B cell (primary cell): ENCODE results near the gene SIK3.

Experiments
- EZH2 ChIP-seq: IDR thresholded peaks from 2 replicates; pipeline ENCODE4 v1.6.1; 2012; ENCODE audit warnings: borderline replicate concordance, low read depth, mild to moderate bottlenecking, moderate library complexity, low read length; ENCODE audit not compliant: insufficient read depth, poor library complexity, severe bottlenecking
- TF ChIP-seq, protein P1 (sequence below): fragments of 200-600 bp; IDR thresholded peaks from one replicate; pipeline ENCODE4 v1.8.0; 2022; ENCODE audit warnings: antibody characterized with exemption, mild to moderate bottlenecking

DNA sequence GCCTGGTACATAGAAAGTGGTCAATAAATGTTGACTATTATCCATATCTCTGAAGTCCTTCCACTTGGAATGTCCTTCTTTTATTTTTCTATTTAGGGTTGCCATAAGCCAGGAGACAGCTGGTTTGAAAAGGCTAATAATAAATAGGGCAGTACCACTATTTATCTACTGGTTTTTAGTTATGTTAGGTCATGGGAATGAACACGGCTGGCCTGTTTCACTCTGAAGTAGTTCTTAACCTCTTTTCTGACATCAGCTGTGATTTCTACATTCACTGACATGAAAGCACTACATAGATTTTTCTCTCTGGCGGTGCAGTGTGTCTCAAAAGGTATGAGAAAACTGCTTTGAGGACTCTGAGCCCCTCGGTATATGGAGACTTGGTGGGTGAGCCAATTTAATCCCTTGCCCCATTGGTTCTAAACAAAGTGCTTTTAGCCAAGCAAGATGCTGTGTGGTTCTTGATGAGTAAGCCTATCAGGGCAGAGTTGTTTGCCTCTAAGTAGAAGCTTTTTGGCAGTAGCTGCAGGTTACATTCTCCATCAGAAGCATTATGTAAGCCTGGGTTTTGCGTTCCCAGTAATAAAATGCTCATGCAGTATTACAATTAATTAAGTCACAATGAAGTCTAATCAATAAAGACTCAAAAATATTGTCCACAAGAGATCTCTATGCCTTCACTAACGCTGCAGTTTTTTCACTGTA lies 212.1 kb downstream of the SIK3 start:
- TF ChIP-seq EZH2, result no peak
- TF ChIP-seq, protein P1, sequence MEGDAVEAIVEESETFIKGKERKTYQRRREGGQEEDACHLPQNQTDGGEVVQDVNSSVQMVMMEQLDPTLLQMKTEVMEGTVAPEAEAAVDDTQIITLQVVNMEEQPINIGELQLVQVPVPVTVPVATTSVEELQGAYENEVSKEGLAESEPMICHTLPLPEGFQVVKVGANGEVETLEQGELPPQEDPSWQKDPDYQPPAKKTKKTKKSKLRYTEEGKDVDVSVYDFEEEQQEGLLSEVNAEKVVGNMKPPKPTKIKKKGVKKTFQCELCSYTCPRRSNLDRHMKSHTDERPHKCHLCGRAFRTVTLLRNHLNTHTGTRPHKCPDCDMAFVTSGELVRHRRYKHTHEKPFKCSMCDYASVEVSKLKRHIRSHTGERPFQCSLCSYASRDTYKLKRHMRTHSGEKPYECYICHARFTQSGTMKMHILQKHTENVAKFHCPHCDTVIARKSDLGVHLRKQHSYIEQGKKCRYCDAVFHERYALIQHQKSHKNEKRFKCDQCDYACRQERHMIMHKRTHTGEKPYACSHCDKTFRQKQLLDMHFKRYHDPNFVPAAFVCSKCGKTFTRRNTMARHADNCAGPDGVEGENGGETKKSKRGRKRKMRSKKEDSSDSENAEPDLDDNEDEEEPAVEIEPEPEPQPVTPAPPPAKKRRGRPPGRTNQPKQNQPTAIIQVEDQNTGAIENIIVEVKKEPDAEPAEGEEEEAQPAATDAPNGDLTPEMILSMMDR, result no peak
